SK-MEL-5 (cell line): Measurements from ENCODE around the gene SLC28A1. TPM values are rescaled to one million over a fixed set of nuclear protein-coding genes. Genes with fewer than 3 reads are reported as not detected.
"Not testable (repeated sequence)": the region's sequence is repeated elsewhere in the genome, so short reads cannot be mapped to it uniquely, and the experiment has no call there.

ENCODE experiments used
- DNase-seq: peaks from one replicate; pipeline ENCODE4 v3.0.0-alpha.2; 2016; ENCODE audit warnings: low read depth, low spot score
- in situ Hi-C: cut with HindIII; loops from 2 replicates; pipeline ENCODE4 v1.10.0; 2016; ENCODE audit warnings: low sequenced_read_pairs, high pct_unique_total_duplicates, low pct_unique_long_range_greater_than_20kb
- total RNA-seq: library from RNA; depleted of rRNA; stranded (reverse); fragments of >200 nt; shearing (Covaris generic); gene quantifications from 2 replicates; pipeline ENCODE4 v1.2.3, GENCODE V29; 2014

Gene SLC28A1
- total RNA-seq, 1 experiment from 2014 or later = not detected

DNA sequence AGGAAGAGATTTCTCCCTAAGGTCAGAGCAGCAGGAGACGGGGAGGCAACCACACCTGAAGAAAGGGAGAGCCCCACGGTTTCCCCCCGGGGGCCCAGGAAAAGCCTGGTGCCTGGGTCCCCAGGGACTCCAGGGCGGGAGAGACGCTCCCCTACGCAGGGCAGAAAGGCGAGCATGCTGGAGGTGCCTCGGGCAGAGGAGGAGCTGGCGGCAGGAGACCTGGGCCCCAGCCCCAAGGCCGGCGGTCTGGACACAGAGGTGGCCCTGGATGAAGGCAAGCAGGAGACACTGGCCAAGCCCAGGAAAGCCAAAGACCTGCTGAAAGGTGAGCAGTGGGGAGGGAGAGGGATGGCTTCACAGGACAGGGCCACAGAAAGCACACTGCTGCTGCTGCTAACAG lies 26.2 kb upstream of the SLC28A1 start:
- DNase-seq = no peak
- in situ Hi-C loops = no loop called here

DNA sequence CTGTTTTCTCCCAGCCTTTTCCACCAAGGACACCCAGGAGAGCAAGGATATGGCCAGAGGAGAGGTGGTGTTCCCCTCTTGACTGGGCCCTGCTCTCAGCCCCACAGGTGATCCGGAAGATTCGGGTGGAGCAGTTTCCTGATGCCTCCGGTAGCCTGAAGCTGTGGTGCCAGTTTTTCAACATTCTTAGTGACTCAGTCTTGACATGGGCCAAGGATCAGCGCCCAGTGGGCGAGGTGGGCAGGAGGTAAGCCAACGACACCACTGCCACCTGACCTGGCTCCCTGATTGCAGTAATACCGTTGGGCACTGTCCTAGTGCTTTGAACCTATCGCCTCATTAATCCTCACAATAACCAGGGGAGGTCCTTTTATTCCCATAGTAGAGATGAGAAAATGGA lies 25.3 kb upstream of the SLC28A1 start:
- DNase-seq = no peak
- in situ Hi-C loops = no loop called here

DNA sequence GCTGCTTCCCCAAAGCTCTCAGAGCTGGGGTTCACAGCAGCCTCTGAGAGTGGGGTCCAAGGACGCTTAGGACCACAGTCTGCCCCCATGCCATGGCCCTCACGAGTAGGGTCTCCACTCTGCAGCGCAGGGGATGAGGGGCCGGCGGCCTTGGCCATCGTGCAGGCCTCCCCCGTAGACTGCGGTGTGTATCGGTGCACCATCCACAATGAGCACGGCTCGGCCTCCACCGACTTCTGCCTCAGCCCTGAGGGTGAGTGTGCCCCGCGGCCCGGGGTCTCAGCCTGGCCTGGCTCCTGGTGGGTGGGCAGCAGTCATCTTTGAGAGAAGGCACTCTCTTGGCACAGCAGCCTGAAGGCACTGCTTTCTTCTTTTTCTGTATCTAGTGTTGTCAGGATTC lies 24.8 kb upstream of the SLC28A1 start:
- DNase-seq = no peak
- in situ Hi-C loops = no loop called here

DNA sequence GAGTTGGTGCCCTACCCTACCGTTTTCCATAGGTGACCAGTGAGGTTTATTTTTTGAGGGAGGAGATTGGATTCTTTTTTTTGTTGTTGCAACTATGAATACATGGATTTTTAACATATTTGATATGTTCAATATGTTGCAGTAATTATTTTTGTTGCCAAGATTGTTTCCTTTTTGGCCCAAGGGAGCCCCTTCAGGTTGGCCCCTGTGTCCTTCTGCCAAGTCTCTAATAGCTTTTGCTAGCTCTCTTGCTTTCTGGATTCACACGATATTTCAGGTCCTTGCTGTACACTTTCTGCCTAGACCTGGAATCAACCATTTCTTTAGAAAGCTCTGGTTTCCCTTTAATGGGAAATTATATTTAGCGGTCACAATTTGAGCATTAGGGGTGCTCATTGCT lies 22.7 kb upstream of the SLC28A1 start:
- DNase-seq = no peak
- in situ Hi-C loops = no loop called here

DNA sequence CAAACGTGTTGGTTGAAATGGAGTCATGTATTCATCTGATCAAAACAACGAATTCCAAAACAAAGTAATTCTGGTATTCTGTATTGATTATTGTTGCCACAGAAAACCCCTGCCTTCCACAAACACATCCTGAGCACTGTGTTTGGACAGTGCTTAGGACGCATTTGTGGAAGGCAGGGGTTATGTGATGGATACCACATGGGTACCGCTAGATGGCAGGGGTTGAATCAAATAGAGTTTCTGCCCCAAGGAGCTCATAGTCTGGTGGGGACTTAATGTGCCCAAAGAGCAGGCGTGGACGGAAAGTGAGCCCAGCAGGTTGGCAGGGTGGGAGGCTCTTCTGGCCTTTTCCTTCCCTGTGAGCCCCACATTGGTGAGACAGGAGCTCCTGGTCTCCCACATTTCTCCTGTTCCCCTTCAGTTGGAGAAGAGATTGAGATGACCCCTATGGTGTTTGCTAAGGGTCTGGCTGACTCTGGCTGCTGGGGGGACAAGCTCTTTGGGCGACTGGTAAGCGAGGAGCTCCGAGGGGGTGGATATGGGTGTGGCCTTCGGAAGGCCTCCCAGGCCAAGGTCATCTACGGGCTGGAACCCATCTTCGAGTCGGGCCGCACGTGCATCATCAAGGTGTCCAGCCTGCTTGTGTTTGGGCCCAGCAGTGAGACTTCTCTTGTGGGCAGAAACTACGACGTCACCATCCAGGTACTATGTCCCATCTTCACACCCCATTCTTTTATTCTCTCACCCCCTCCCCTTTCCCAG lies 22.1 kb upstream of the SLC28A1 start:
- DNase-seq = peak; percentile 43
- in situ Hi-C loops = no loop called here

DNA sequence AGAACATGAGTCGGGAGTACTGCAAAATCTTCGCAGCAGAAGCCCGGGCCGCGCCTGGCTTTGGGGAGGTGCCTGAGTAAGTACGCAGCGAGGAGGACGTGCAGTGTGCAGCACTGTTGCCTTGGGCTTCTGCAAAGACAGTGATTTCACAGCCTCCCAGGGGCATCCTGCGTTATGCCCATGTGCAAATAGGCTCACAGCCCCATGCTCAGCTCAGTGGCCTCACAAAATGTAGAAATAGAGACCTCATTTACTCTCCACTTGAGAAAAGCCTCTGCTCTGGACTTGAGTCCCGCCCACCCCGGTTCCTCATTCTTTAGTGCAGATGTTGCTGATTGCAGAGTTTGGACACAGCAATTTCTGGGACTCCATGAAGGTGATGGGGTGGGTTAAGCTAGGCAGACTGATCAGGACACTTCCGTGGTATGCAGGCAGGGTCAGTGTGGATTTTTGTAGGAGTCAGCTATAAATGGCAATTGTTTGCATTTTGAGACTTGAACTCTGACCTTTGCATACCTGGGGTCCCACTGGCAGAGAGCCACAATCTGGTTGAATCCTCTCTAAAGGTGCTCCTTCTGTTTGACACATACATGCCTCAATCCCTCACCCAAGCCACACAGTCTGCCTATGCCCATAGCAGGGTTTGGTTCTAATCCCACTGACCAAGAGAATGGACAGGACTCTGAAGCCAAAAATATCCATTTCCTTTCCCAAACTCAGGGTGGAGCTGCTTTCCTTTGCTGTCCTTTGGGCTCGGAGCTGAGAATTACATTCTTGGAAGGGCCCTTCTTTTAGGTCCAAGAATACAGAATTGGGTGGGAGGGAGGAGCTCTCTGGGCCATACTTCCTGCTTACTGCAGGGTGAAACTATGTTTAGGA lies 20.7 kb upstream of the SLC28A1 start:
- peak; percentile 34 for DNase-seq

DNA sequence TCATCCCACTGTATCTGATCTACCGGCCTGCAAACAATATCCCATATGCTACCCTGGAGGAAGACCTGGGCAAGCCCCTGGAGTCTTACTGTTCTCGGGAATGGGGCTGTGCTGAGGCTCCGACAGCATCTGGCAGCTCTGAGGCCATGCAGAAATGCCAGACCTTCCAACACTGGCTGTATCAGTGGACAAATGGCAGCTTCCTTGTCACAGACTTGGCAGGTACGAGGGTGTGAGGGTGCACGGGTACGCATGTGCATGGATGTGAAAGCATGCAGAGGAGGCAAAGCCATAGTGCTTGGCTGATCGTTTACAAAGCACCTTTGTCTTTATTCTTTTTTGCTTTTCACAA lies 20.0 kb upstream of the SLC28A1 start:
- no peak for DNase-seq
- in situ Hi-C loops = no loop called here

More for the DNA sequence above, 20.7 kb upstream of the SLC28A1 start:
- in situ Hi-C loops = no loop called here

DNA sequence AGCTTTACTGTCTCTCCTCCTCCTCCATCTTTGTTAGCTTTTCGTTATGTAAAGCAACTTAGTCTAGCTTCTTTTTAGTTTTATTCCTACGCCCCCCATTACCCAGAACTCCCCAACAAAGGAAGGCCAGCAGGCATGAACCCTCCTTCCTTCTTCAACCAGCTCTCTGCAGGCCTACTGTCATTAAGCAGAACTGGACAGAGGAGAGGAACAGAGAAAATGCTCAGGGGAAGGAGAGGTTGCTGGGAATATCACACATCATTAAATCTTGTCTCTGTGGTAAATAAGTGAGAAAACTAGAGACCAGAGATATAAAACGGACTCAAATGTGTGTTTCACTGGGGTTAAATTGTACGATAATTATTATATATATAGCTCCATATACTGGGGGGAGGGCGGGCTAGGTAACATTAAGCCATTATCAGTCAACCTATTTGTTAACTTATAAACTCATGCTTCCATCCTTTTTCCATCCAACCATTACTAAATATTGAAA lies 19.3 kb upstream of the SLC28A1 start:
- in situ Hi-C loops = no loop called here
- DNase-seq = no peak

DNA sequence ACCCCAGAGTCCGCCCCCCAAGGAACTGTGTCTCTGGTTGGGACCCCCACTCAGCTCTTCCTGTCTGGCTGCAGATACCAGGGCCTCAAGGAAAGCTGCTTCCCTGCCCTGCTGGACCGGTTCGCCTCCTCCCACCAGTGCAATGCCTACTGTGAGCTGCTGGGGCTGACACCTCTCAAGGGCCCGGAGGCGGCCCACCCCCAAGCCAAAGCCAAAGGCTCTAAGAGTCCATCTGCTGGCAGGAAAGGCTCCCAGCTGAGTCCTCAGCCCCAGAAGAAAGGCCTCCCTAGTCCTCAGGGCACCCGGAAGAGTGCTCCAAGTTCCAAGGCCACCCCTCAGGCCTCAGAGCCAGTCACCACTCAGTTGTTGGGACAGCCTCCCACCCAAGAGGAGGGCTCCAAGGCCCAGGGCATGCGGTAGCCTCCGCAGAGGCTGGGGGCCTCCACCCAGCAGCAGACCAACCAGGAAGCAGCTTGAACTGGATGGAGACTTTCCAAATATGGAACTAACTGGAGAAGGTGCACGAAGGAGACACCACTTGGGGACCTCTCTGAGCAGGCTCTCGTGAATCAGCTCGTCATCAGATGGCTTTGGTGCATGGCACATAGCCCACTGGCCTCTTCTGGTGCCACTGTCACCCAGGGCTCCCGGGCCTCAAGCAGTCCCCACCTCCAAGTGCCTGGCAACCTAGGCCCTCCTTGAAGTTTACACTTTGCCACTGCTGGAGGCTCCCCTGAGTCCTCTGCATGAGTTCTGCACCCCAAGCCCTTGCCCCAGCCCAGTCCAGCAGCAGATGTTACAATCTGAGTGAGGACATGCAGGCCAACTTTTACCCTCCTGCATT lies 16.2 kb upstream of the SLC28A1 start:
- DNase-seq = no peak
- in situ Hi-C loops = no loop called here

DNA sequence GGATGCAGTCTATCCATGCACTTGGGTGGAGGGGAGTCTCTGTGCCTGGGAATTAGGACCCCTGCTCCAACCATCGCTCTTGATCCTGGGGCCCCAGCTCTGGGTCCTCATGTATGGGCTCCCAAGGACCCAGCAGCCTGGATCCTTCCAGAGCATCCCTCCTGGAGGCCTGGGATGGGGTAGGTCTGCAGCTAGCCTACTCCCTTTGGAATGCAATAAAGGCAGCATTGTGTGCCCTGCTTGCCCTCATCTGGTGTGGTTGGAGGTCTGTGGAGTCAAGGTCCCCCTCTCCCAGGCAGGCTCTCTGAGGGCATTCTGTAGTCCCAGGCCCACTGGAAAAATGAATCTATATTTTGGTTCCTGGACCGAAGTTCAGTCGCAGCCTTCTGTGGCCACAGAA lies 15.0 kb upstream of the SLC28A1 start:
- DNase-seq = no peak
- in situ Hi-C loops = no loop called here

DNA sequence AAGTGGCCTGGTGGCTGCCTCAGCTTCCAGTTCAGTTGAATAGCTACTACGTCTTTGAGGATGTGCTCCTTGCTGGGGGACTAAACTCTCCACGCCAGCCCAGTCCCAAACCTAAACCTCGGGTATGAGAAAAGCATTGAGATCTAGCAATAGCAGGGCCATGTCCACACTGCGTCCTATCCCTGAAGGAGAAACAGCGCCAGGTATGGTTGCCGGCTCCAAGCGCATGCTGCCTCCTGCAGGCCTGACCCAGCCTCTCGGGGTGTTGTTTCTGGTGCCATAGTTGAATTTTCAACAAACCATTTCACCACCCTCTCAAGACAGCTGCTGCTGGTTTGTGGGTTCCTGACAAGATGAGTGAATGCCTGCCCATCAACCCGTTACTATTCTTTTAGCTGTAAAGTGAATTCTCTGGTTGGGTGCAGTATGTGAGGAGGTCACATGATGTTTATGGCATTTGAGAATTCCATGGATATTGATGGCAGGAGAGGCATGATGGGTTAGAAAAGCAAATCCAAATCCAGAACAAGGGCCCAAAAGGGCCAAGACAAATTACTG lies 13.0 kb upstream of the SLC28A1 start:
- in situ Hi-C loops = no loop called here
- DNase-seq = no peak

DNA sequence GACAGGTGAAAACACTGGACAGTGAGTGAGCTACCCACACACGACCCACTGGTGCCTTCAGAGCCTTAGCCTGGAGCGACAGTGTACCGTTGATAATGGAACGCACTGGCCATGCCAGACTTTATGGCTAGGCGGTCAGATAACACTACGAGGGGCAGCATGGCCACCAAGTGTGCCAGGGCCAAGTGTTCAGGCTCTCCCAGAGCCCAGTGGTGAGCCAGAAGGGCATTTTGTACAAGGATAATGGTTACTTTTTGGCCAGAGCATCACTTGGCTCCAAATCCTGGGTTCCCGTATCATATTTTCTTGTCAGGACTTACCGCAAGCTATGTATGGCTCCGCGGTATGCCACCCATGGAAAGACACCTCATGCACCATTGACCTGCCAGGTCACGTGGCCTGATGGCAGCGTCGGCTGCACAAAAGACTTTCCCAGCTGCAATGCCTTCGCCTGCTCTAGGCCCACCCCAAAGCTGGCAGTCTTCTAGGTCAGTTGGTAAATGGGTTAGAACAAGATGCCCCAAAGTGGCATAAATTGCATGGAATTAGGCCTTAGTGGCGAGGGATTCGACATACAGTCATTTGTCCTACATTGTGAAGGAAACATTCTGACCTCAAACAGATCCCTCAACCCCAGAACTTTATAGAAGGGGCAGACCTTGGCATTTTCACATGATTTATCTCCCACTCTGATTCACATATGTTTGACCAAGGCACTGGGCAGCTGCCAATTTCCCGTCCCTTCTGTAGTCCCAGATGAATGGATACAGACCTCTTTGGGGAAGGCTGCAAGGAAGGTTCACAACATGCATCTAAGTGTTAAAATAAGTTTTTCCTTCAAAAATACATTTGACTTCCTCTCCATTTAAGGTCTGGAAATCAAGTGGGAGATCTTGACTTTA lies 12.2 kb upstream of the SLC28A1 start:
- DNase-seq = no peak
- in situ Hi-C loops = no loop called here

DNA sequence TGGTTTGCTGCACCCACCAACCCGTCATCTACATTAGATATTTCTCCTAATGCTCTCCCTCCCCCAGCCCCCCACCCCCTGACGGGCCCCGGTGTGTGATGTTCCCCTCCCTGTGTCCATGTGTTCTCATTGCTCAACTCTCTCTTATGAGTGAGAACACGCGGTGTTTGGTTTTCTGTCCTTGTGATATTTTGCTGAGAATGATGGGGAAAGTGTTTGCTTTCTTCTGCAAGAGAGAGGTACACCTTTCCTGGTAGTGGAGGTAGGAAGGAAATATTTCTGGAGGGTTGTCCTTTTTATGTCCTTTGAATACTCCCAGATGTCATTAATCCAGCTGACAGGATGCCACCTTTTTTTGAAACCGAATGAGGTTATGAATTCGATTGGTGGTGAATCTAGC lies 10.5 kb upstream of the SLC28A1 start:
- in situ Hi-C loops = no loop called here
- no peak for DNase-seq

DNA sequence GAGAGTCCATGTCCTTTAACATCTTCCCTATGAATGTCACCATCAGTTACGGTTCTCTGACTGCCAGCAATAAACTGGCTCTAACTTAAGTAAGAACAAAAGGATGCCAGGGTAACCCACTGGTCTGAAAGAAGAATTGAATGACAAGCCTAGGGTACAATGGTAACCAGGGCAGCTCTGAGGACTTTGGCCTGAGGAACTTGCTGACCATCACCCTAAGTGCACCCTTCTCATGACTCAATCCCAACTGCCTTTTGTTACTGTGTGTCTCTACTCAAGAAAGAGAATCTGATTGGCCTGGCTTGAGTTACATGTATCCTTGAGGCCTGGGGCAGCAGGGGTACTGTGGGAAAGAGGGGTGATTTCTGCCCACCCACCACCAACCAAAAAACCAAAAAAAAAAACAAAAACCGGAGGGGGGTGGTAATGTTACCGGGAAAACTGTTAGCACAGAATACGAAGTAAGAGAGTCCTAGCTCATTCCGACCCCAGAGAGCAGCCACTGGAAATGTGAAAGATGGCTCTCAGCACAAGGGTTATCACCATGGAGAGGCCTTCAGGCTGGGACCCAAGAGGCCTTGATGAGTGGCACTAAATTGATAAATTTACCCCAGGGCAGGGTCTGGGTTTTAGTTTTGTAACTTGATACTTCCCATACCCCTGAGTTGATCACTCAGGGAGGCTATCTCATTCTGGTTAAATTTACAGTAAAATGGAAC lies 9.3 kb upstream of the SLC28A1 start:
- in situ Hi-C loops = no loop called here
- DNase-seq = no peak

DNA sequence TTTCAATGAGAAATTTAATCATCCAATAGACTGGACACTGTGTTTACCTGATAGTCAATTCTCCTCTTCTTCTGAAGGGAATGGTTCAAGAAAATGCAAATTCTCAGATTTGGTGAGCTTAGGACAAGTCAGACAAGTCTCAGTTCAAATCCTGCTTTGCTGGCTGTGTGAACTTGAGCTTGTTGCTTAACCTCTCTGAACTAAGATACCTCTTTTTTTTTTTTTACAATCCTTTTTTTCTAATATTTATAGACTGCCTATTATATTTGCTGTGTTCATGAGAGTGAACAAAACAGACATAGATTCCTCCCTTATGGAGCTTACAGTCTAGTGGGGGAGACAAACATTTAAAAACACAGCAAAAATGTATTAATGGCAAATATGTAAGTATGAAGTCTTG lies 8.2 kb upstream of the SLC28A1 start:
- no peak for DNase-seq
- in situ Hi-C loops = no loop called here

DNA sequence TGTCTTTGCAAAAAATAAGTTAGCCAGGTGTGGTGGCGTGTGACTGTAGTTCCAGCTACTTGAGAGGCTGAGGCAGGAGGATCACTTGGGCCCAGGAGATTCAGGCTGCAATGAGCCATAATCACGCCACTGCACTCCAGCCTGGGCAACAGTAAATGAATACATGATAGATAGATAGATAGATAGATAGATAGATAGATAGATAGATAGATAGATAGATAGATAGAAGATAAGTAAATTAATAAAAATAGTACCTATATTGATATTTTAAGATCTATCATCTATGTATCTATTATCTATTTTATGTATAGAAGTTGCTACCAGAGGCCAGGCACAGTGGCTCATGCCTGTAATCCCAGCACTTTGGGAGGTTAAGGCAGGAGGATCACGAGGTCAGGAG lies 6.8 kb upstream of the SLC28A1 start:
- DNase-seq, in situ Hi-C loops: not testable (repeated sequence)
